Uterus (tissue), 4 donors: Measurements from ENCODE around the gene TMEM128. TPM values are rescaled to one million over a fixed set of nuclear protein-coding genes. Genes with fewer than 3 reads are reported as not detected.
"Not testable (repeated sequence)": the region's sequence is repeated elsewhere in the genome, so short reads cannot be mapped to it uniquely, and the experiment has no call there.

Experiments used
- DNase-seq, 2 donors: peaks; one replicate each; pipeline ENCODE4 v3.0.0-alpha.2; 2019 to 2020
- H3K27ac ChIP-seq, 2 donors: fragments of 200-600 bp; sonication (generic); 1 replicate in 1 of 2; 2 replicates in 1 of 2; pipeline ENCODE4 v1.5.1; 2016 to 2018
- H3K27me3 ChIP-seq, 2 donors: fragments of 200-600 bp; sonication (generic); one replicate each; pipeline ENCODE4 v1.5.1; 2018 to 2019; ENCODE audit warnings: control low read depth in 1 of 2
- H3K36me3 ChIP-seq, 2 donors: fragments of 200-600 bp; sonication (generic); one replicate each; pipeline ENCODE4 v1.5.1; 2019; ENCODE audit warnings: control low read depth in 1 of 2
- H3K4me1 ChIP-seq, 2 donors: fragments of 200-600 bp; sonication (generic); one replicate each; pipeline ENCODE4 v1.5.1; 2018 to 2019; ENCODE audit warnings: control low read depth in 1 of 2
- H3K4me3 ChIP-seq, 2 donors: fragments of 200-600 bp; sonication (generic); 1 replicate in 1 of 2; 2 replicates in 1 of 2; pipeline ENCODE4 v1.5.1; 2018 to 2019; ENCODE audit warnings: mild to moderate bottlenecking in 1 of 2
- H3K9me3 ChIP-seq, 2 donors: fragments of 200-600 bp; sonication (generic); one replicate each; pipeline ENCODE4 v1.5.1; 2019; ENCODE audit warnings: control low read depth in 1 of 2
- POLR2A ChIP-seq, 2 donors: fragments of 450-650 bp; IDR thresholded peaks; one replicate each; pipeline ENCODE4 v1.6.1; 2016; ENCODE audit warnings: antibody characterized with exemption in 2 of 2, mild to moderate bottlenecking in 1 of 2, moderate library complexity in 1 of 2
- intact Hi-C: fragments of 100-400 bp; cut with DNase I; formaldehyde crosslinking; loops from one replicate; pipeline ENCODE4 v1.15.1; 2023; ENCODE audit warnings: low total_unique reads
- total RNA-seq, 4 donors: library from RNA; depleted of rRNA in 3 of 4; stranded (reverse); fragments of >200 nt in 3 of 4; gene quantifications; one replicate each; pipeline versions ENCODE4 v1.1.0 to v1.2.4, GENCODE V29; 2014 to 2023
- TF ChIP-seq, protein P1 (sequence below), 4 experiments: fragments of 200-600 bp in 2 of 4; fragments of 450-650 bp in 2 of 4; sonication (generic) in 2 of 4; IDR thresholded peaks; one replicate each; pipeline ENCODE4 v1.5.1; 2016 to 2019; ENCODE audit warnings: antibody characterized with exemption in 4 of 4, mild to moderate bottlenecking in 2 of 4, moderate library complexity in 1 of 4
- donor health status: DM: yes; HTN: yes; CAD: no.

The TMEM128 gene
- total RNA-seq, 4 donors from 2014 or later: 9.4 to 43.3 (median 33.6) TPM

DNA sequence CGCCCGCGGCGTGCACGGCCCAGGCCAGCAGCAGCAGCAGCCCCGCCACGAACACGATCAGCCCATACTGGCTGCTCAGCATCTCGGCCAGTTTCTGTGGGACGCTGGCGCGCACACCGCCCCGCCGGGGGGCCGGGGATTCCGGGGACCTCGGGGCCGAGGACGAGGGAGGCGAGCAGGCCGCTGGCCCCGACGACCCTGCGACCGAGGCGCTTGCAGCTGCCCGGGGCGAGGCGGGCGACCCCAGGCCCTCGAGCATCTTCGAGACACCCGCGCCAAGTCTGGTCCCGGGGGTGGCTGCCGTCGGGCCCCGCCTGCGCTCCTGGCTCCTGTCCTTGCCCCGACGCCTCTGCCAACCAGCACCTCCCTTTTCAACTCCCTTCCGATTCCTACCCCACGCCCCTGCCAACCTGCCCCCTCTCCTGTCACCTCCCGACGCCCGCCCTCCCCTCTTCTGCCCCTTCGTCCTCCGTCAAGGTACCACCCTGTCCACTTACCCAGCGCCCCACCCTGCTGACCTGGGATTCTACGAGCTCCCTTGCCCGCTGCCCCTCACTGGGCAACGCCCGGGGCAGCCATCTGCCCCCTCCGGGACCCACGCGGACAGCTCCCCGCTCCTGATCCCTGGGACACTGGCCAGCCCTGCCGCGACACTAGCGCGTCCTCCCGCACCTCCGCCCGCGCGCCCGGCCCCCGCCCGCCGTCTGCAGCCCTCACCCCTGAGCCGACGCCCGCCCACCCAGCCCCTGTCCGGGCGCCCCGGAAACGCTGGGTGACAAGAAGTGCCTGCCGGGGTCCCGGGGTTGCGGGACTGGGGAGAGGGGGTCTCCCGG lies 21.2 kb downstream of the TMEM128 start, which contains the start of gene OTOP1:
Gene OTOP1, minus strand, starts transcription at position 324 of the 833 bp plus-strand sequence. Its CDS starts 65 bp downstream, at position 259.
- Histone ChIP-seq H3K27ac (no peak within 1 kb of the TSS), H3K27me3 (no peaks in the 10 kb centered on the region), H3K4me3 (no peak within 1 kb of the TSS), H3K9me3 (no peaks in the 10 kb centered on the region), H3K4me1 (no peaks in the 10 kb centered on the region), H3K36me3 (no peaks in the 10 kb centered on the region)
- TF ChIP-seq POLR2A (IDR thresholded peaks at IDR 0.05): no peak
- TF ChIP-seq, protein P1, sequence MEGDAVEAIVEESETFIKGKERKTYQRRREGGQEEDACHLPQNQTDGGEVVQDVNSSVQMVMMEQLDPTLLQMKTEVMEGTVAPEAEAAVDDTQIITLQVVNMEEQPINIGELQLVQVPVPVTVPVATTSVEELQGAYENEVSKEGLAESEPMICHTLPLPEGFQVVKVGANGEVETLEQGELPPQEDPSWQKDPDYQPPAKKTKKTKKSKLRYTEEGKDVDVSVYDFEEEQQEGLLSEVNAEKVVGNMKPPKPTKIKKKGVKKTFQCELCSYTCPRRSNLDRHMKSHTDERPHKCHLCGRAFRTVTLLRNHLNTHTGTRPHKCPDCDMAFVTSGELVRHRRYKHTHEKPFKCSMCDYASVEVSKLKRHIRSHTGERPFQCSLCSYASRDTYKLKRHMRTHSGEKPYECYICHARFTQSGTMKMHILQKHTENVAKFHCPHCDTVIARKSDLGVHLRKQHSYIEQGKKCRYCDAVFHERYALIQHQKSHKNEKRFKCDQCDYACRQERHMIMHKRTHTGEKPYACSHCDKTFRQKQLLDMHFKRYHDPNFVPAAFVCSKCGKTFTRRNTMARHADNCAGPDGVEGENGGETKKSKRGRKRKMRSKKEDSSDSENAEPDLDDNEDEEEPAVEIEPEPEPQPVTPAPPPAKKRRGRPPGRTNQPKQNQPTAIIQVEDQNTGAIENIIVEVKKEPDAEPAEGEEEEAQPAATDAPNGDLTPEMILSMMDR (IDR thresholded peaks at IDR 0.05): no peak
- DNase-seq: no peak
- intact Hi-C loops: no loop called here

DNA sequence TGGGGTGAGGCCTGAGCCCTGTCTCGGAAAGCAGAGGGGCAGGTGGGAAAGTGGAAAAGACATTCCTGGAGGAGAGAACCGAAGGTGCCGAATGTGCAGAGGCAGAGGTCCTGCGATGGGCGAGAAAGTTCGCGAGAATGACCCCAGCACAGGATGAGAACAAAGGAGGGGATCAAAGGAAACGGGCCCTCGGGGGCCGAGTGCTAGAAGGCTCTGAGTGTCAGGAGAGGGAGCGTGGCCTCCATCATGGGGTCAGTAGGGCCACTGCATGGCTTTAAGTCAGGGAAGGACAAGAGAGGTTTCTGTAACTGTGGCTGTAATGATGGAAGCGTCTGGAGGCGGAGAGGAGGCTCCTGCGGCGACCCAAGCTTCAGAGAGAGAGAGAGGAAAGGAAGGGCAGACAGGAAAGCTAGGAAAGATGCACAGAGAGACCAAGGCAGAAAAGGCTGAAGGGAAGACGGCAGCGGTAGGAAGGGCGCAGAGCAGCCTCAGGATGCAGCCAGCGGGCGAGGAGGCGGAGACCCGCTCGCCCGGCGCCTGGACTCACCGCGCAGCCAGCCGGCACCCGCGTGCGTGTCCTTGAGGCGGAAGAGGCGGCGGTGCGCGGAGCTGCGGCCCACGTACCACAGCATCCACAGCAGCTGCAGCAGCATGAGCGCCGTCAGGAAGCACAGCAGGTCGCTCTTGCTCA lies 22.0 kb downstream of the TMEM128 start:
- no peak for DNase-seq
- H3K4me1 ChIP-seq: no peaks in the 10 kb centered on the region
- no peaks in the 10 kb centered on the region for H3K27me3 ChIP-seq
- H3K36me3 ChIP-seq: no peaks in the 10 kb centered on the region
- H3K27ac ChIP-seq: no peak overlapping the region
- TF ChIP-seq POLR2A (IDR thresholded peaks at IDR 0.05): no peak
- TF ChIP-seq, protein P1 (IDR thresholded peaks at IDR 0.05): no peak
- intact Hi-C loops: no loop called here
- no peak overlapping the region for H3K4me3 ChIP-seq
- no peaks in the 10 kb centered on the region for H3K9me3 ChIP-seq

DNA sequence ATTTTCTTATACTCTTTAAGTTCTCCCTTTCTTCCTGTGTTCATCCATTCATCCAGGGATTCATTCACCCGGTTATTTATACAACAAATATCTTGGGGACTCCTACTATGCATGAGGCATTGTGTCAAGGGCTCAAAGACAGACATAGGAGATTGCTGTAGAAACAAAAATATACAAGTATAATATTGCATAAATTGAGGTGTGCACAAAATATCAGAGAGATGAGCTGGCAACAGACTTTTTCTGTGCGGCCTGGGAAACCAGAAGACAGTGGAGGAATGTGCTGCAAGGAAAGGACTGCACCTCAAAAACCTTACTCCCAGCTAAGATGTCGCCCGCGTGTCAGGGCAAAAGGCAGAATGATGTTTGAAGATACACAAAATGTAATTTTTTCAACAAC lies 30.9 kb downstream of the TMEM128 start:
- Histone ChIP-seq H3K9me3 (no peaks in the 10 kb centered on the region), H3K27ac (no peak overlapping the region), H3K4me1 (no peaks in the 10 kb centered on the region), H3K4me3 (no peak overlapping the region), H3K27me3 (no peaks in the 10 kb centered on the region), H3K36me3 (no peaks in the 10 kb centered on the region)
- TF ChIP-seq POLR2A (IDR thresholded peaks at IDR 0.05): no peak
- TF ChIP-seq, protein P1 (IDR thresholded peaks at IDR 0.05): no peak
- intact Hi-C loops: no loop called here
- DNase-seq: no peak

DNA sequence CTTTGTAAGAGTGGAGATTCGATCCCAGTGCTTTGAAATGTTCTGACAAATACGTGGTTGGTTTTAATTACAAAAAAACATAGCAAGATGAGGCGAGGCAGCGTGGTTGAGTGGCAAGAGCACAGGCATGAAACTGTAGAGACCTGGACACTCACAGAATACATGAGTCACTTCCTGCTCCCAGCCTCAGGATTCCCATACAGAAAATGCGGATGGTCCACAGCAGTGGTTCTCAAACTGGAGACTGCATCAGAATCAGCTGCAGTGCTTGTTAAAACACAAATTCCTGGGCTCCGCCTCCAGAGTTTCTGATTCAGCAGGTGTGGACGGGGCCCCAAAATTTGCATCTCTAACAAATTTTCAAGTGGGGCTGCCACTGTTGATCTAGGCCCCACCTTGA lies 31.4 kb downstream of the TMEM128 start:
- Histone ChIP-seq H3K4me3 (no peak overlapping the region), H3K27me3 (no peaks in the 10 kb centered on the region), H3K27ac (no peak overlapping the region), H3K9me3 (no peaks in the 10 kb centered on the region), H3K4me1 (no peaks in the 10 kb centered on the region), H3K36me3 (no peaks in the 10 kb centered on the region)
- intact Hi-C loops: no loop called here
- TF ChIP-seq, protein P1 (IDR thresholded peaks at IDR 0.05): no peak
- no peak for TF ChIP-seq POLR2A (IDR thresholded peaks at IDR 0.05)
- no peak for DNase-seq

DNA sequence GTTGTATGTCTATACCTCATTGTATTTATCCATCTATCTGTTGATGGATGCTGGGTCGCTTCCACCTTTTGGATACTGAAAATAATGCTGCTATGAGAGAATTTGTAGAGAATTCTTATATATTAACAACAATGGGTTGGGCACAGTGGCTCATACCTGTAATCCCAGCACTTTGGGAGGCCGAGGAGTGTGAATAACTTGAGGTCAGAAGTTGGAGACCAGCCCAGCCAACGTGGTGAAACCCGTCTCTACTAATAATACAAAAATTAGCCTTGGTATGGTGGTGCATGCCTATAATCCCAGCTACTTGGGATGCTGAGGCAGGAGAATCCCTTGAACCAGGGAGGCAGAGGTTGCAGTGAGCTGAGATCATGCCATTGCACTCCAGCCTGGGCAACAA lies 34.3 kb downstream of the TMEM128 start:
- intact Hi-C loops, H3K4me3 ChIP-seq, DNase-seq: not testable (repeated sequence)

More for the DNA sequence above, 34.3 kb downstream of the TMEM128 start:
- not testable (repeated sequence) for H3K27me3 ChIP-seq, H3K4me1 ChIP-seq, H3K9me3 ChIP-seq, H3K36me3 ChIP-seq, H3K27ac ChIP-seq
